Right atrium auricular region (tissue), 2 donors: ENCODE results near the gene SUCO. TPM values are rescaled to one million over a fixed set of nuclear protein-coding genes. Genes with fewer than 3 reads are reported as not detected.

Experiments
- DNase-seq: peaks from one replicate; pipeline ENCODE4 v3.0.0-alpha.2; 2019; ENCODE audit warnings: low spot score
- H3K27ac ChIP-seq, 2 donors: fragments of 200-600 bp; sonication (generic); 1 replicate in 1 of 2; 2 replicates in 1 of 2; pipeline ENCODE4 v1.5.1; 2016 to 2019
- H3K27me3 ChIP-seq, 2 donors: fragments of 200-600 bp; sonication (generic); one replicate each; pipeline versions ENCODE4 v1.5.1 to v1.6.0; 2017 to 2019
- H3K36me3 ChIP-seq: fragments of 200-600 bp; sonication (generic); one replicate; pipeline ENCODE4 v1.5.1; 2016
- H3K4me1 ChIP-seq, 2 donors: fragments of 200-600 bp; sonication (generic); one replicate each; pipeline versions ENCODE4 v1.5.1 to v1.6.0; 2017 to 2019
- H3K4me3 ChIP-seq, 2 donors: fragments of 200-600 bp; sonication (generic); 1 replicate in 1 of 2; 2 replicates in 1 of 2; pipeline ENCODE4 v1.5.1; 2017 to 2019; ENCODE audit warnings: mild to moderate bottlenecking in 1 of 2, moderate library complexity in 1 of 2
- H3K9me3 ChIP-seq, 2 donors: fragments of 200-600 bp; sonication (generic); one replicate each; pipeline ENCODE4 v1.5.1; 2019
- CTCF ChIP-seq, 2 donors: fragments of 200-600 bp; sonication (generic); IDR thresholded peaks; one replicate each; pipeline ENCODE4 v1.5.1; 2019; ENCODE audit warnings: antibody characterized with exemption in 2 of 2
- total RNA-seq, 2 donors: library from RNA; depleted of rRNA; stranded (reverse); fragments of >200 nt; gene quantifications; one replicate each; pipeline ENCODE4 v1.1.0, GENCODE V29; 2016

The SUCO gene
- total RNA-seq, 2 donors from 2014 or later: 19.1 to 29.1 TPM

GRCh38 chr1:172646653-172647052, 113.7 kb downstream of the SUCO start:
- H3K27me3 ChIP-seq: no peaks in the 10 kb centered on the region
- H3K4me1 ChIP-seq: no peaks in the 10 kb centered on the region
- TF ChIP-seq CTCF (IDR thresholded peaks at IDR 0.05): no peak
- H3K36me3 ChIP-seq: no peaks in the 10 kb centered on the region
- no peak for DNase-seq
- H3K9me3 ChIP-seq: no peaks in the 10 kb centered on the region
- peak overlapping the region in 1 of 2 donors; percentile 0 for H3K27ac ChIP-seq
- H3K4me3 ChIP-seq: no peak overlapping the region

DNA sequence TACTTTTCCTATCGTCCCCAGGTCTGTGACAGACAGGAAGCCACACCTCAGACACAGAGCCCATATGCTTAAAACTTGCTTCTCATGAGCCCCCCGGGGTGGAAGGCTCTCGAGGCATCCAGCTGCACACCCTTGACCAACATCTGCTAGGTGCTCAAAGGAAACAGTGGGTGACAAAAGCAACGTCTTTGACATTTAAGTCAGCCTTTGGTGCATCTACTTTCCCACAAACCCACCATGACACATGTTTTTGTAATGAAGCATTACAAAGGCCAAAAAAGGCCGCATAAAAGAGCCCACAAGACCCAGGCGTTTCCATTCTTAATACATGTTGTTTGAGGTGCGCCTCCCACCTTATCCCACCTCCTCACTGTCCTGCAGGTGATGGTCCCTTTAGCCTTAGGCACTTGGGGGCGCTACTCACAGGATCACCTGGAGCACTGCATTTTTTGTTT, 114.2 kb downstream of the SUCO start:
- H3K27ac ChIP-seq: peak overlapping the region in 1 of 2 donors; percentile 0

DNA sequence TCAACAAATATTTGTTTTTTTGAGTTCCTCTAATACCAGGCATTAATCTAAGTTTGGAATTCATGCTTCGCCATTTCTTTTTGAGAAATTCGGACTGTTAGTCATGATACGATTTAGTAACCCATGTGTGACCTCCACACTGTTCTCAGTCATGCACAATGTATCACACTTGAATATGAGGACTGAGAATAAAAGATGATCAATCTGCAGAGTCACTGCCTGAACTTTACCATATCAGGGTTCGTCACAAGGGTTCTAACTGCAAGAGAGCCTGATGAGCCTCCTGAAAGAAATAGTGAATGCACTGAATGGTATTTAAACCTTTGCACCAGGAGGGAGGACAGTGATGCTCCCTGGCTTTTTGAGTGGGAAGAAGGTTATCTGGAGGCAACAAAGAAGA, 115.0 kb downstream of the SUCO start:
- H3K4me3 ChIP-seq: no peak overlapping the region
- no peaks in the 10 kb centered on the region for H3K27me3 ChIP-seq
- DNase-seq: no peak
- H3K27ac ChIP-seq: no peak overlapping the region
- no peak for TF ChIP-seq CTCF (IDR thresholded peaks at IDR 0.05)
- no peaks in the 10 kb centered on the region for H3K4me1 ChIP-seq
- H3K36me3 ChIP-seq: no peaks in the 10 kb centered on the region
- no peaks in the 10 kb centered on the region for H3K9me3 ChIP-seq

More for the DNA sequence above, 114.2 kb downstream of the SUCO start:
- no peaks in the 10 kb centered on the region for H3K9me3 ChIP-seq
- TF ChIP-seq CTCF (IDR thresholded peaks at IDR 0.05): no peak
- H3K36me3 ChIP-seq: no peaks in the 10 kb centered on the region
- no peak overlapping the region for H3K4me3 ChIP-seq
- H3K27me3 ChIP-seq: no peaks in the 10 kb centered on the region
- DNase-seq: no peak
- no peaks in the 10 kb centered on the region for H3K4me1 ChIP-seq

GRCh38 chr1:172650474-172651193, 117.7 kb downstream of the SUCO start:
- DNase-seq: no peak

GRCh38 chr1:172653015-172653709, 120.2 kb downstream of the SUCO start:
- Histone ChIP-seq H3K4me3 (no peak overlapping the region), H3K36me3 (no peaks in the 10 kb centered on the region), H3K27ac (no peak overlapping the region), H3K9me3 (no peaks in the 10 kb centered on the region), H3K4me1 (no peaks in the 10 kb centered on the region), H3K27me3 (no peaks in the 10 kb centered on the region)
- DNase-seq: no peak
- no peak for TF ChIP-seq CTCF (IDR thresholded peaks at IDR 0.05)

More at GRCh38 chr1:172650474-172651193, 117.7 kb downstream of the SUCO start:
- Histone ChIP-seq H3K9me3 (no peaks in the 10 kb centered on the region), H3K36me3 (no peaks in the 10 kb centered on the region), H3K4me3 (no peak overlapping the region), H3K27ac (peak overlapping the region in 1 of 2 donors; percentile 14), H3K4me1 (no peaks in the 10 kb centered on the region), H3K27me3 (no peaks in the 10 kb centered on the region)
- TF ChIP-seq CTCF (IDR thresholded peaks at IDR 0.05): no peak
